ENCODE results near the gene NUDCD3.

DNA sequence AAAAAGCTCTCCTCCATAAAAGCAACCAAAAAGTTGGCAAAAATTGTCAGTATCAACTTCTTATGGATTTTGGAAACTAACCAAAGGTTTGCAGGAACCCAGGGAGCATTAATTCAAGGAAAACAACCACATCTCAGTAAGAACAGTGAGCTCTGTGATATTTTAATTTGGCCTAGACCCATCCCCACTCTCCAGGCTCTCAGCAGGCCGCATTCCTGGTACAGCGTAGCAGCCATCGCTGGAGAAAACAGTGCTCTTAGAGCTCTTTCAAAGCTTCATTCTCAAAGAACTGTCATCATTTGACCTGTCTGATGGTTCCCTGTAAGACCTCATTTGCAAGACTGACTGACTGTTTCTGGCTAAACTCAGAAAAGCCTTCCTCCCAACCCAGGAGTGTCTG, 81.9 kb downstream of the NUDCD3 start:
- TF ChIP-seq GATA2 (IDR thresholded peaks at IDR 0.05; ENCODE audit: low read depth, low read length), result no peak
- no peak for TF ChIP-seq GATA3 (IDR thresholded peaks at IDR 0.05; ENCODE audit: low read depth, low read length)
